ENCODE measurements around the gene EXOSC1.

Gene EXOSC1

DNA sequence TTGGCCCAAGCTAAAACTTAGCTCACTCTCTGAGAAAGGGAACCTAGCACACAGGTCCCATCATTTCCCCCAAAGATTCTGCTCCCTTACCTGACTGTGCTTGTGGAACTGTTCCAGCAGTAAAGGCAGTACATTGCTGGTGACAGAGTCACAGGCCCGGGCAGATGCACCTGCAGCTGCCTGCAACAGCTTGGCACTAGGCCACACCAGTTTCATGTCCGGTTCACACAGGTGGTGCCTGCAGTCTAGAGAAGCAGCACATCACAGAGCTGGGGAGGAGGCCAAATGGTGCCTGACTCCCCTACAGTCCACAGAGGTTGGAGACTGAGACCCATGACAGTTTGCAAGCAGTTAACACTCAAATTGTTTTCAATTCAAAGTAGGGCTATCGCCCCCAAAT, 22.4 kb upstream of the EXOSC1 start:
- Mint-ChIP-seq H3K27ac (no peak overlapping the region), H3K27me3 (no peaks in the 10 kb centered on the region), H3K4me3 (no peak overlapping the region), H3K36me3 (ENCODE audit: low read depth) (peaks cover 46% of the 10 kb centered on the region), H3K4me1 (ENCODE audit: low read depth) (no peaks in the 10 kb centered on the region), H3K9me3 (no peaks in the 10 kb centered on the region)

- Mint-ChIP-seq H3K36me3 (ENCODE audit: low read depth) (peaks cover 49% of the 10 kb centered on the region), H3K9me3 (no peaks in the 10 kb centered on the region), H3K4me1 (ENCODE audit: low read depth) (no peaks in the 10 kb centered on the region), H3K27me3 (no peaks in the 10 kb centered on the region), H3K27ac (no peak overlapping the region), H3K4me3 (no peak overlapping the region)
Measured at GRCh38 chr10:97466755-97467154, 20.9 kb upstream of the EXOSC1 start.

DNA sequence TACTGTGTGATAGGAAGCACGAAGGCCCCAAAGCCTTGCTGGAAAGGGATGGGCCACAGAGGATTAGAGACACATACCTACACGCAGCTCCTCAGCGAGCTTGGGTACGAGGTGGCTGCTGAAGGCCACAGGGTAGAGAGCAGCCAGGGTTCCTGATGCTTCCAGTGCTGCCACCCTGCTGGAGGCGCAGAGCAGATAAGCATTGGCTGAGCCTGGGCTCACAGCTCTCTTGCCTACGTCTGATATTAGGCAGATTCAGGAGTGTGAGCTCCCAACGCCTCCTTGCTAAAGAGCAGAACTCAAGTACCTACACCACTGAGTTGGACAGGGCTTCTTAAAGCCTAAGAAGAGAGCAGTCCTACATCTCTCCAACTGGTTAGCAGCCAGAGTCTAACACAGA, 20.2 kb upstream of the EXOSC1 start:
- no peaks in the 10 kb centered on the region for H3K27me3 Mint-ChIP-seq
- H3K9me3 Mint-ChIP-seq, result no peaks in the 10 kb centered on the region
- no peak overlapping the region for H3K27ac Mint-ChIP-seq
- no peak overlapping the region for H3K4me3 Mint-ChIP-seq
- no peaks in the 10 kb centered on the region for H3K4me1 Mint-ChIP-seq (ENCODE audit: low read depth)
- H3K36me3 Mint-ChIP-seq (ENCODE audit: low read depth), result peaks cover 54% of the 10 kb centered on the region

DNA sequence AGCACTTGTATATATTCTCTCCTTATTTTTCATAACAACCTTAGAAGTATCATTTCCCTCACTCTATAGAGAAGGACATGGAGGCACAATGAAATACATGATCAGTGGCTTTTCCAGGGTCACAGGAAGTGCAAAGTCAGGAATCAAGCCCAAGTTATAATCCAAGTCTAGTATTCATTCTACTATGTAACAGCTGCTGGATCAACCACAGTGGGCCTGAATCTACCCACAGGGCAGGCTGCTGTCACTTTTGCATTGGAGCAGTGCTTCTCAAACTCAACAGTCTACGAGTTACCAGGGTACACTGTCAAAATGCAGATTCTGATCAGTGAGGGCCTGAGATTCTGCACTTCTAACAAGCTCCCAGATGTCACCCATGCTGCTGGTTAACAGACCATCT, 18.4 kb upstream of the EXOSC1 start:
- no peak overlapping the region for H3K4me3 Mint-ChIP-seq
- H3K9me3 Mint-ChIP-seq, result no peaks in the 10 kb centered on the region
- H3K36me3 Mint-ChIP-seq (ENCODE audit: low read depth), result peaks cover 59% of the 10 kb centered on the region
- peak overlapping the region; percentile 43 for H3K27ac Mint-ChIP-seq
- no peaks in the 10 kb centered on the region for H3K4me1 Mint-ChIP-seq (ENCODE audit: low read depth)
- no peaks in the 10 kb centered on the region for H3K27me3 Mint-ChIP-seq

DNA sequence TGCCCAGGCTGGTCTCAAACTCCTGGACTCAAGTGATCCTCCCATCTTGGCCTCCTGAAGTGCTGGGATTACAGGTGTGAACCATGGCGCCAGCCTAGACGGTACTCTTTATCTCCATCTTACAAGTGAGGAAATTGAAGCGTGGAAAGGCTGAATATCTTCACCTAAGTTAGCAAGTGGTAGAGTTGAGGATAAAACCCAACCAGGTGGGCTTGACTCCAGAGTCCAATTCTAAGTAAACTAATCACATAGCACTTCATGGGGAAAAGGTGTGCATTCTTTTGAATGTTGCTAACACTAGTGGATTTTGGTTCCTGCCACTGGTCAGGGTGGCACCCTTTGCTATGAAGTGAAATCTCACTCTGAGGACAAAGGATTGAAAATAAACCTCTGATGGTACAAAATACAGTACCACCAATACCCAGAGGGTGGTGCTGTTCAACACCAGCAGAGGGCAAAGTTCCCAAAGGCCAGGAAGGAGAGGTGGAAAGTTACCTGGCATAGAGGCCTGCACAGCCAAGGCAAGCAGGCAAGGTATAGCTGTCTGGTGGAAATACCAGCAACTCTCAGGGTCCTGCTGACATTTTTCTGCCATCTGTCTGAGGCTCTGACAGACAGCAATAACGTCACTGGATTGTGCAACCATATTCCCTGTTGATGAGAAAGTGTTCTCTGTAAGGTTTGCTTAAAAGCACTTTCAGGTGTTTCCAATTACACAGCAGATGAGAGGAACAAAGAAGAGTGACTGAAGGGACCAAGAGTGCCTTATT, 17.7 kb upstream of the EXOSC1 start:
- Mint-ChIP-seq H3K36me3 (ENCODE audit: low read depth) (peaks cover 61% of the 10 kb centered on the region), H3K27me3 (no peaks in the 10 kb centered on the region), H3K4me3 (no peak overlapping the region), H3K4me1 (ENCODE audit: low read depth) (no peaks in the 10 kb centered on the region), H3K9me3 (no peaks in the 10 kb centered on the region), H3K27ac (no peak overlapping the region)

DNA sequence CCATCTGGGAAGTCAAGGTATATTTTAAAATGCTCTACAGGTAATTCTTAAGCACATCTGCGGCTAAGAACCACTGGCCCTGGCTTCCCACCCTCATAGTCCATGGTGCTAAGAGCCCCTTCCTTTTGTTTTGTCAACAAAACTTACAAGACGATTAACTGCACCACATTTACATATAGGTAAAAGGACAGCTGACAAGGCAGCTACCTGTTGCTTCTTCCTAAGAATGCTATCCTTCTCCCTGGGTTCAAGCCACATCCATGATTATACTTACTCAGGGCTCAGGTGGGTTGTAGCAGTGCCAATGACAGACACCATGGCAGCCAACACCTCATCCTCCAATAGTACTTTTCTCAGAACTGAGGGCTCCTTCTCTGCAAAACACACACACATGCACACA, 16.5 kb upstream of the EXOSC1 start:
- no peaks in the 10 kb centered on the region for H3K9me3 Mint-ChIP-seq
- no peaks in the 10 kb centered on the region for H3K27me3 Mint-ChIP-seq
- no peaks in the 10 kb centered on the region for H3K4me1 Mint-ChIP-seq (ENCODE audit: low read depth)
- H3K4me3 Mint-ChIP-seq, result no peak overlapping the region
- no peak overlapping the region for H3K27ac Mint-ChIP-seq
- peaks cover 69% of the 10 kb centered on the region for H3K36me3 Mint-ChIP-seq (ENCODE audit: low read depth)

GRCh38 chr10:97459933-97460332, 14.1 kb upstream of the EXOSC1 start:
- Mint-ChIP-seq H3K27ac (no peak overlapping the region), H3K27me3 (no peaks in the 10 kb centered on the region), H3K9me3 (no peaks in the 10 kb centered on the region), H3K4me3 (no peak overlapping the region), H3K36me3 (ENCODE audit: low read depth) (peaks cover 74% of the 10 kb centered on the region), H3K4me1 (ENCODE audit: low read depth) (peaks cover 6% of the 10 kb centered on the region)

- Mint-ChIP-seq H3K36me3 (ENCODE audit: low read depth) (peaks cover 76% of the 10 kb centered on the region), H3K4me1 (ENCODE audit: low read depth) (peaks cover 14% of the 10 kb centered on the region), H3K27ac (peak overlapping the region; percentile 23), H3K4me3 (no peak overlapping the region), H3K9me3 (no peaks in the 10 kb centered on the region), H3K27me3 (no peaks in the 10 kb centered on the region)
Measured at GRCh38 chr10:97459111-97459510, 13.3 kb upstream of the EXOSC1 start.

- no peaks in the 10 kb centered on the region for H3K9me3 Mint-ChIP-seq
- no peak overlapping the region for H3K4me3 Mint-ChIP-seq
- peaks cover 77% of the 10 kb centered on the region for H3K36me3 Mint-ChIP-seq (ENCODE audit: low read depth)
- H3K27ac Mint-ChIP-seq, result peak overlapping the region; percentile 53
- H3K27me3 Mint-ChIP-seq, result no peaks in the 10 kb centered on the region
- H3K4me1 Mint-ChIP-seq (ENCODE audit: low read depth), result peaks cover 27% of the 10 kb centered on the region
Measured at GRCh38 chr10:97456686-97457065, 10.9 kb upstream of the EXOSC1 start.

DNA sequence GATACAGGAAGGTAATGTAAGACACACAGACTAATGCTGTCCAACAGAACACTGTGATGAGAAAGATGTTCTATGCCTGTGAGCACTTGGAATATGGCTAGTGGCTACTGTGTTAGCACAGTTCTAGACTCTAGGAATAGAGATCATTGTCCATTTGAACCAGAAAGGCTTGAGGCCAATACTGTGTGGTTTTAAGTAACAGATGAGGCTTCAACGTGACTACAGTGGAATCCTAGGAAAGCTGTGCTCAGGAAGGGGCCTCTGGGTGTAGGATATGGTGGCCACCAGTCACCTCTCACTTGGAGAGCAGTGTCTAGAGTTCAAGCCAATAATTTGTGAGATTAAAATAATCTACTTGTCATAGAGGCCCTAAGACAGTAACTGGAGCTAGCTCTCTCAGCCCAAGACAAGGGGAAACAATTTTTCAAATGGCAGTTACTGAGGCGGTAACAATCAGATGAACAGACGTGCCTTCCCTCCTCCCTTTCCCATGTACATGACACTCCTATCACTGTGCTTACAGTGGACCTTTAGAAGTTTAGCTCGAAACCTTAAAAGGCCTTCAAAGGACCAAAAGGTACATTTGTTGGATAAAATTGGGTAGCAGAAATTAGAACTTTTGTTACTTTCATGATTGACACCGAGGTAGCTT, 10.4 kb upstream of the EXOSC1 start:
- Mint-ChIP-seq H3K27ac (no peak overlapping the region), H3K9me3 (no peaks in the 10 kb centered on the region), H3K4me1 (ENCODE audit: low read depth) (peaks cover 27% of the 10 kb centered on the region), H3K27me3 (no peaks in the 10 kb centered on the region), H3K36me3 (ENCODE audit: low read depth) (peaks cover 73% of the 10 kb centered on the region), H3K4me3 (no peak overlapping the region)

DNA sequence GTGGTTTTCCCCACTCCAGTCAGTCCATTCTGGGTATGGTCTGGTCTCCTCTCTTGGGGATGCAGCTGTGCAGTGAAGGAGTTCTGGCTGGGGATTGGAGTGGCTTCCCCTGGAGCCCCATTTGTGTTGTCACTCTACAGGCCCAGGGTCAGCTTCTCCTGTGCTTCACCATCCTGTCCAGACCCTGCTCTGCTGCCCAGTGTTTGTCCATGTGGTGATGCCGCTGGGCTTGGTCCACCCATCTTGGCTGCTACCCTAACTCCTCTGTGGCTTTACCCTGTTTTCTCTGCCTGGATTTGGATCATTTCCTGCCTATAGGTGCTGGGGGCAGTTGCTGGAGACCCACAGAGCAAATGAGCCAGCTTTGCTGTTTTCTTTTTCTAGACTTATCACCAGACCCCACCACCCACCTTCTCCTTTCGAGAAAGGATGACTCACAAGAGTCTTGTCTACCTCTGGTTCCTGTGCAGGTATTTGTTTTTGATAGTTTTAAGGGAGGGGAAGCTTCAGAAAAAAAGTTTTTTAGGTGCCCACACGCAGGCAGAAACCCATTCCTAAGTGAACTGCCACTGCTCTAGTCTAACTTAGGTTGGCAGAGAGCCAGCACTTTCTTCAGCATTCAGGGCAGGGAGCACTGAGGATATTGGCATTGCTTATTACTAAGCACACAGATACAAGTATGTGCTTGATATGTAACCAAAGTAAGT, 8.7 kb upstream of the EXOSC1 start:
- Mint-ChIP-seq H3K4me1 (ENCODE audit: low read depth) (peaks cover 35% of the 10 kb centered on the region), H3K4me3 (no peak overlapping the region), H3K27ac (peak overlapping the region; percentile 73), H3K27me3 (no peaks in the 10 kb centered on the region), H3K9me3 (no peaks in the 10 kb centered on the region), H3K36me3 (ENCODE audit: low read depth) (peaks cover 67% of the 10 kb centered on the region)

- H3K9me3 Mint-ChIP-seq, result no peaks in the 10 kb centered on the region
- peaks cover 48% of the 10 kb centered on the region for H3K4me1 Mint-ChIP-seq (ENCODE audit: low read depth)
- H3K27me3 Mint-ChIP-seq, result no peaks in the 10 kb centered on the region
- no peak overlapping the region for H3K4me3 Mint-ChIP-seq
- H3K27ac Mint-ChIP-seq, result no peak overlapping the region
- peaks cover 50% of the 10 kb centered on the region for H3K36me3 Mint-ChIP-seq (ENCODE audit: low read depth)
Measured at GRCh38 chr10:97452352-97452751, 6.5 kb upstream of the EXOSC1 start.

DNA sequence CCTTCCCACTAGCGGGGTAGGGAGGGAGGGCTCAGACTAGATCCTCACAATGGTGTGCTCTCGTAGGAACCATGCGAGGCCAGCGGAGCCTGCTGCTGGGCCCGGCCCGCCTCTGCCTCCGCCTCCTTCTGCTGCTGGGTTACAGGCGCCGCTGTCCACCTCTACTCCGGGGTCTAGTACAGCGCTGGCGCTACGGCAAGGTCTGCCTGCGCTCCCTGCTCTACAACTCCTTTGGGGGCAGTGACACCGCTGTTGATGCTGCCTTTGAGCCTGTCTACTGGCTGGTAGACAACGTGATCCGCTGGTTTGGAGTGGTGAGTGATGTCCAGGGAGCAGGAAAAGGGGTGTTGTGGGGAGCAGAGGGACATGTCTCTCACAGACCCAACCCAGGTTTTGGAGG, 5.8 kb upstream of the EXOSC1 start:
- H3K4me1 Mint-ChIP-seq (ENCODE audit: low read depth), result peaks cover 56% of the 10 kb centered on the region
- no peak overlapping the region for H3K27ac Mint-ChIP-seq
- no peaks in the 10 kb centered on the region for H3K9me3 Mint-ChIP-seq
- H3K4me3 Mint-ChIP-seq, result no peak overlapping the region
- no peaks in the 10 kb centered on the region for H3K27me3 Mint-ChIP-seq
- H3K36me3 Mint-ChIP-seq (ENCODE audit: low read depth), result peaks cover 43% of the 10 kb centered on the region

DNA sequence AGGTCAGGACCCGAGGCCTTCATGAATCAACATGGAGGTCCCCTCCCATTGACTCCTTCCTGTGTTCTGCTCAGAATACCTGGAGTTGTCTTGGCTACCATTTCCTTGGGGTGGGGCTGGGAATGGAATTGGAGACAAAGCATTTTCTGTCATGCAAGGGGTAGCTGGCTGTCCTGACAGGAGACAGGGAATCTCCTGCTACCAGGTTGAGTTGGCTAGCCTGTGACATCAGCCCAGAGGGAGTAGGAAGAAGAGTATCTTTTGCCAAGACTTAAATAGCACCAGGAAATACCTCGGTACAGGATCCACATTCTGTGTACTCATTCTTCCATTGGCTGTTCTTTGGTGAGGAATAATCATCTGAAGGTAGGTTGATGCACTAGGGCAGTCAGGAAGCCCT, 5.0 kb upstream of the EXOSC1 start:
- no peaks in the 10 kb centered on the region for H3K27me3 Mint-ChIP-seq
- no peak overlapping the region for H3K4me3 Mint-ChIP-seq
- no peaks in the 10 kb centered on the region for H3K9me3 Mint-ChIP-seq
- peaks cover 60% of the 10 kb centered on the region for H3K4me1 Mint-ChIP-seq (ENCODE audit: low read depth)
- peaks cover 40% of the 10 kb centered on the region for H3K36me3 Mint-ChIP-seq (ENCODE audit: low read depth)
- H3K27ac Mint-ChIP-seq, result no peak overlapping the region

GRCh38 chr10:97445357-97445721, 467 bp downstream of the EXOSC1 start:
- Mint-ChIP-seq H3K36me3 (ENCODE audit: low read depth) (peaks cover 33% of the 10 kb centered on the region), H3K27ac (peak overlapping the region; percentile 91), H3K9me3 (no peaks in the 10 kb centered on the region), H3K4me3 (peak overlapping the region; percentile 99), H3K4me1 (ENCODE audit: low read depth) (peaks cover 49% of the 10 kb centered on the region), H3K27me3 (no peaks in the 10 kb centered on the region)

Data from stimulated activated naive CD8-positive, alpha-beta T cell treated with anti-CD3 and anti-CD28 coated beads, Interleukin-15, Interleukin-2, amounts not matched to agents 100 ng/mL and 50 ng/mL, for 24 hours (primary cell).